Umbilical cord (tissue), 2 donors: Measurements from ENCODE around the gene CIZ1. TPM values are rescaled to one million over a fixed set of nuclear protein-coding genes. Genes with fewer than 3 reads are reported as not detected.
A peak's percentile ranks its signal among the peaks of the same experiment; 100 is the strongest.

Experiments
- DNase-seq: peaks from one replicate; pipeline ENCODE4 v3.0.0-alpha.2; 2015; ENCODE audit warnings: low spot score
- total RNA-seq: library from RNA; depleted of rRNA; stranded (reverse); fragments of >200 nt; gene quantifications from one replicate; pipeline ENCODE4 v1.2.3, GENCODE V29; 2014; ENCODE audit warnings: low replicate concordance; ENCODE audit not compliant: insufficient read depth

The CIZ1 gene
- total RNA-seq, 1 donor from 2014 or later, result 15.6 TPM

GRCh38 chr9:128213746-128214497 lies 22.6 kb upstream of the CIZ1 start:
- DNase-seq, result no peak

- no peak for DNase-seq
These were observed 20.6 kb upstream of the CIZ1 start for GRCh38 chr9:128211981-128212281.

- no peak for DNase-seq
These were observed 20.0 kb upstream of the CIZ1 start for GRCh38 chr9:128211186-128211980.

- DNase-seq, result no peak
These were observed 17.7 kb upstream of the CIZ1 start for GRCh38 chr9:128208946-128209669.

GRCh38 chr9:128208386-128208785 lies 17.0 kb upstream of the CIZ1 start:
- DNase-seq, result no peak

GRCh38 chr9:128206916-128207910 lies 15.8 kb upstream of the CIZ1 start:
- DNase-seq, result no peak

GRCh38 chr9:128206484-128206883 lies 15.1 kb upstream of the CIZ1 start:
- DNase-seq, result no peak

GRCh38 chr9:128205296-128205944 lies 14.0 kb upstream of the CIZ1 start:
- DNase-seq, result no peak

GRCh38 chr9:128204858-128205257 lies 13.5 kb upstream of the CIZ1 start:
- no peak for DNase-seq

- peak; percentile 84 for DNase-seq
These were observed 12.6 kb upstream of the CIZ1 start for GRCh38 chr9:128203707-128204551.

GRCh38 chr9:128203024-128203706 lies 11.8 kb upstream of the CIZ1 start, which contains the start of gene DNM1:
DNM1 (plus strand) TSS chr9:128203379; CDS start chr9:128203471, 92 bp downstream.
- DNase-seq, result peak; percentile 68

GRCh38 chr9:128202648-128203023 lies 11.3 kb upstream of the CIZ1 start:
- no peak for DNase-seq

GRCh38 chr9:128201441-128202369 lies 10.3 kb upstream of the CIZ1 start:
- DNase-seq, result no peak

GRCh38 chr9:128193469-128194096 lies 2.2 kb upstream of the CIZ1 start:
- DNase-seq, result no peak

GRCh38 chr9:128192601-128193371 lies 1.4 kb upstream of the CIZ1 start:
- peak; percentile 96 for DNase-seq

GRCh38 chr9:128190516-128191405 lies 611 bp downstream of the CIZ1 start:
- DNase-seq, result no peak
